WTC11 (cell line): ENCODE results near the gene CLIC5. TPM values are rescaled to one million over a fixed set of nuclear protein-coding genes. Genes with fewer than 3 reads are reported as not detected.

Experiments used
- ATAC-seq: fragments of 200-7000 bp; cut with Tn5 transposase; 2 replicates; pipeline ENCODE4 v1.10.0; 2021; ENCODE audit warnings: mild to moderate bottlenecking, moderate library complexity
- CTCF ChIA-PET: fragments of 300-600 bp; sonication (Branson Sonifier 250); formaldehyde crosslinking; loops from one replicate; lab custom pipeline; 2021; ENCODE audit warnings: antibody characterized with exemption; lab: Charles Lee
- POLR2A ChIA-PET: fragments of 350-600 bp; sonication (Branson Sonifier 250); formaldehyde crosslinking; loops from one replicate; lab custom pipeline; 2021; ENCODE audit warnings: antibody characterized with exemption; lab: Charles Lee
- DNase-seq: peaks from one replicate; pipeline ENCODE4 v3.0.0; 2021; ENCODE audit warnings: low spot score
- H3K27ac Mint-ChIP-seq: 2 replicates; pipeline ENCODE4 v1.8.0; 2021; ENCODE audit warnings: mixed read lengths
- H3K27me3 Mint-ChIP-seq: 2 replicates; pipeline ENCODE4 v1.8.0; 2021; ENCODE audit warnings: low read depth, mild to moderate bottlenecking, moderate library complexity, mixed read lengths
- H3K36me3 Mint-ChIP-seq: 2 replicates; pipeline ENCODE4 v1.8.0; 2021; ENCODE audit warnings: mixed read lengths
- H3K4me1 Mint-ChIP-seq: 2 replicates; pipeline ENCODE4 v1.8.0; 2022; ENCODE audit warnings: mixed read lengths
- H3K4me3 Mint-ChIP-seq: 2 replicates; pipeline ENCODE4 v1.8.0; 2021; ENCODE audit warnings: mild to moderate bottlenecking, moderate library complexity, mixed read lengths
- H3K9me3 Mint-ChIP-seq: 2 replicates; pipeline ENCODE4 v1.8.0; 2021; ENCODE audit warnings: mixed read lengths
- CBFB ChIP-seq: sonication (generic); formaldehyde crosslinking; IDR thresholded peaks from 2 replicates; pipeline ENCODE4 v1.8.1; 2022; ENCODE audit warnings: mild to moderate bottlenecking, low read depth, missing genetic modification reagents
- CREM ChIP-seq: sonication (generic); formaldehyde crosslinking; IDR thresholded peaks from 2 replicates; pipeline ENCODE4 v1.8.1; 2022; ENCODE audit warnings: mild to moderate bottlenecking, missing genetic modification reagents, moderate library complexity
- EMX1 ChIP-seq: fragments of 250-450 bp; sonication (Bioruptor Pico); IDR thresholded peaks from 2 replicates; pipeline ENCODE4 v1.8.0; 2021; ENCODE audit warnings: mild to moderate bottlenecking
- FOXK1 ChIP-seq: sonication (generic); formaldehyde crosslinking; IDR thresholded peaks from 2 replicates; pipeline ENCODE4 v1.8.0; 2022; ENCODE audit warnings: mild to moderate bottlenecking, moderate library complexity, missing genetic modification reagents
- GABPB1 ChIP-seq: sonication (generic); formaldehyde crosslinking; IDR thresholded peaks from 2 replicates; pipeline ENCODE4 v1.8.1; 2023; ENCODE audit warnings: mild to moderate bottlenecking, missing genetic modification reagents
- GRHL2 ChIP-seq: fragments of 250-450 bp; sonication (Bioruptor Pico); IDR thresholded peaks from 2 replicates; pipeline ENCODE4 v1.8.0; 2022; ENCODE audit warnings: mild to moderate bottlenecking, moderate library complexity; ENCODE audit not compliant: insufficient replicate concordance, severe bottlenecking
- IRF2 ChIP-seq: sonication (generic); formaldehyde crosslinking; IDR thresholded peaks from 2 replicates; pipeline ENCODE4 v1.8.0; 2022; ENCODE audit warnings: low read depth, missing genetic modification reagents, borderline replicate concordance
- JUN ChIP-seq: sonication (generic); formaldehyde crosslinking; IDR thresholded peaks from 2 replicates; pipeline ENCODE4 v1.8.0; 2023; ENCODE audit warnings: mild to moderate bottlenecking, missing genetic modification reagents
- MXD4 ChIP-seq: fragments of 250-450 bp; sonication (Bioruptor Pico); IDR thresholded peaks from 2 replicates; pipeline ENCODE4 v1.8.0; 2021; ENCODE audit warnings: mild to moderate bottlenecking, moderate library complexity, borderline replicate concordance
- NFE2L1 ChIP-seq: sonication (generic); formaldehyde crosslinking; IDR thresholded peaks from 2 replicates; pipeline ENCODE4 v1.8.1; 2023; ENCODE audit warnings: missing genetic modification reagents
- NFYB ChIP-seq: sonication (generic); formaldehyde crosslinking; conservative IDR thresholded peaks from 2 replicates; pipeline ENCODE4 v1.8.0; 2022; ENCODE audit warnings: low read depth, missing genetic modification reagents
- PRRX2 ChIP-seq: fragments of 250-450 bp; sonication (Bioruptor Pico); IDR thresholded peaks from 2 replicates; pipeline ENCODE4 v1.8.0; 2021; ENCODE audit warnings: mild to moderate bottlenecking
- RELA ChIP-seq: sonication (generic); formaldehyde crosslinking; IDR thresholded peaks from 2 replicates; pipeline ENCODE4 v1.8.1; 2022; ENCODE audit warnings: missing genetic modification reagents, mild to moderate bottlenecking, borderline replicate concordance
- RORB ChIP-seq: fragments of 250-450 bp; sonication (Bioruptor Pico); IDR thresholded peaks from 2 replicates; pipeline ENCODE4 v1.9.0; 2021; ENCODE audit warnings: mild to moderate bottlenecking
- TEAD4 ChIP-seq: sonication (generic); formaldehyde crosslinking; IDR thresholded peaks from 2 replicates; pipeline ENCODE4 v1.8.0; 2022; ENCODE audit warnings: mild to moderate bottlenecking, missing genetic modification reagents
- TP53 ChIP-seq: sonication (generic); formaldehyde crosslinking; IDR thresholded peaks from 2 replicates; pipeline ENCODE4 v1.8.1; 2023; ENCODE audit warnings: mild to moderate bottlenecking, missing genetic modification reagents
- ZBTB43 ChIP-seq: sonication (generic); formaldehyde crosslinking; IDR thresholded peaks from 2 replicates; pipeline ENCODE4 v1.8.1; 2023; ENCODE audit warnings: mild to moderate bottlenecking, missing genetic modification reagents
- ZNF138 ChIP-seq: sonication (generic); formaldehyde crosslinking; conservative IDR thresholded peaks from 2 replicates; pipeline ENCODE4 v1.8.1; 2022; ENCODE audit warnings: mild to moderate bottlenecking, moderate library complexity, missing genetic modification reagents
- ZNF219 ChIP-seq: sonication (generic); formaldehyde crosslinking; IDR thresholded peaks from 2 replicates; pipeline ENCODE4 v1.8.0; 2023; ENCODE audit warnings: missing genetic modification reagents, mild to moderate bottlenecking, borderline replicate concordance
- ZNF396 ChIP-seq: fragments of 250-450 bp; sonication (Bioruptor Pico); IDR thresholded peaks from 2 replicates; pipeline ENCODE4 v1.8.0; 2021; ENCODE audit warnings: mild to moderate bottlenecking, moderate library complexity, borderline replicate concordance
- ZNF423 ChIP-seq: fragments of 250-450 bp; sonication (Bioruptor Pico); IDR thresholded peaks from 2 replicates; pipeline ENCODE4 v2.1.2; 2022; ENCODE audit warnings: mild to moderate bottlenecking, moderate library complexity
- total RNA-seq: library from RNA; stranded (reverse); gene quantifications from 3 replicates; pipeline ENCODE4 v1.2.3, GENCODE V29; 2021
- TF ChIP-seq, protein P1 (sequence below): sonication (generic); formaldehyde crosslinking; IDR thresholded peaks from 2 replicates; pipeline ENCODE4 v1.8.0; 2022; ENCODE audit warnings: mild to moderate bottlenecking, missing genetic modification reagents
- TF ChIP-seq, protein P2 (sequence below): sonication (generic); formaldehyde crosslinking; IDR thresholded peaks from 2 replicates; pipeline ENCODE4 v1.8.0; 2023; ENCODE audit warnings: mild to moderate bottlenecking, missing genetic modification reagents
- TF ChIP-seq, protein P3 (sequence below): sonication (generic); formaldehyde crosslinking; IDR thresholded peaks from 2 replicates; pipeline ENCODE4 v1.8.1; 2023; ENCODE audit warnings: mild to moderate bottlenecking, missing genetic modification reagents, moderate library complexity
- TF ChIP-seq, protein P4 (sequence below): fragments of 250-450 bp; sonication (Bioruptor Pico); IDR thresholded peaks from 2 replicates; pipeline ENCODE4 v1.9.0; 2021; ENCODE audit warnings: moderate library complexity, mild to moderate bottlenecking, inconsistent platforms, borderline replicate concordance
- TF ChIP-seq, protein P5 (sequence below): sonication (generic); formaldehyde crosslinking; IDR thresholded peaks from 2 replicates; pipeline ENCODE4 v1.8.1; 2023; ENCODE audit warnings: mild to moderate bottlenecking, missing genetic modification reagents

The CLIC5 gene
- total RNA-seq, 1 experiment from 2014 or later: 0.22 TPM

DNA sequence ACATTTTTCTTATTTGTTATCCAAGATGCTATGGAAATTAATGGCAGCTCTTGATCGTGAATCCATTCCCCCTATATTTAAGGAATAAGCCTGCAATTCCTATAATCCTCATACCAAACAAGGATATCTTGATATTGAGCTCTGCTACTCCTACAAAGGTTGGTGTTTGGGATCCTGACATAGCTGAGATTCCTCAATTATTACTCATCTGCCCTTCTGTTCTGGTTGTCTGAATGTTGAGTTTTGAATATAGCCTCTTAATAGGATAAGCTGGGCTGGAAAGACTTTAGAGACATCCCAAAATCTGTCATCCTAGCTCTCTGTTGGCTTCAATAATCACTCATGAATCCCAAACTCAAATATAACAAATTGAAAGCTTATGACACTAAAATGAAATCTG, 49.9 kb downstream of the CLIC5 start:
- DNase-seq (no peak), ATAC-seq (no peak)
- Mint-ChIP-seq H3K4me3 (no peak overlapping the region), H3K27me3 (no peaks in the 10 kb centered on the region; the same call in none of the 2 replicates), H3K27ac (no peak overlapping the region), H3K9me3 (peaks cover 17% of the 10 kb centered on the region), H3K4me1 (peaks cover 8% of the 10 kb centered on the region), H3K36me3 (no peaks in the 10 kb centered on the region)
- POLR2A ChIA-PET: interaction anchor here (1.0 kb wide), 1 partner anchor 39 kb away, joined by 3 read pairs; no protein-coding TSS in a partner anchor
- CTCF ChIA-PET: no interaction called here
- TF ChIP-seq, protein P1, sequence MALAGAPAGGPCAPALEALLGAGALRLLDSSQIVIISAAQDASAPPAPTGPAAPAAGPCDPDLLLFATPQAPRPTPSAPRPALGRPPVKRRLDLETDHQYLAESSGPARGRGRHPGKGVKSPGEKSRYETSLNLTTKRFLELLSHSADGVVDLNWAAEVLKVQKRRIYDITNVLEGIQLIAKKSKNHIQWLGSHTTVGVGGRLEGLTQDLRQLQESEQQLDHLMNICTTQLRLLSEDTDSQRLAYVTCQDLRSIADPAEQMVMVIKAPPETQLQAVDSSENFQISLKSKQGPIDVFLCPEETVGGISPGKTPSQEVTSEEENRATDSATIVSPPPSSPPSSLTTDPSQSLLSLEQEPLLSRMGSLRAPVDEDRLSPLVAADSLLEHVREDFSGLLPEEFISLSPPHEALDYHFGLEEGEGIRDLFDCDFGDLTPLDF (CRISPR knock-in tag): no peak
- TF ChIP-seq ZNF138 (CRISPR knock-in tag): no peak
- TF ChIP-seq JUN (CRISPR knock-in tag): no peak
- no peak for TF ChIP-seq FOXK1 (CRISPR knock-in tag)
- TF ChIP-seq TEAD4 (CRISPR knock-in tag): no peak
- no peak for TF ChIP-seq RELA
- TF ChIP-seq IRF2 (CRISPR knock-in tag): no peak
- no peak for TF ChIP-seq GRHL2 (CRISPR knock-in tag)
- TF ChIP-seq, protein P2, sequence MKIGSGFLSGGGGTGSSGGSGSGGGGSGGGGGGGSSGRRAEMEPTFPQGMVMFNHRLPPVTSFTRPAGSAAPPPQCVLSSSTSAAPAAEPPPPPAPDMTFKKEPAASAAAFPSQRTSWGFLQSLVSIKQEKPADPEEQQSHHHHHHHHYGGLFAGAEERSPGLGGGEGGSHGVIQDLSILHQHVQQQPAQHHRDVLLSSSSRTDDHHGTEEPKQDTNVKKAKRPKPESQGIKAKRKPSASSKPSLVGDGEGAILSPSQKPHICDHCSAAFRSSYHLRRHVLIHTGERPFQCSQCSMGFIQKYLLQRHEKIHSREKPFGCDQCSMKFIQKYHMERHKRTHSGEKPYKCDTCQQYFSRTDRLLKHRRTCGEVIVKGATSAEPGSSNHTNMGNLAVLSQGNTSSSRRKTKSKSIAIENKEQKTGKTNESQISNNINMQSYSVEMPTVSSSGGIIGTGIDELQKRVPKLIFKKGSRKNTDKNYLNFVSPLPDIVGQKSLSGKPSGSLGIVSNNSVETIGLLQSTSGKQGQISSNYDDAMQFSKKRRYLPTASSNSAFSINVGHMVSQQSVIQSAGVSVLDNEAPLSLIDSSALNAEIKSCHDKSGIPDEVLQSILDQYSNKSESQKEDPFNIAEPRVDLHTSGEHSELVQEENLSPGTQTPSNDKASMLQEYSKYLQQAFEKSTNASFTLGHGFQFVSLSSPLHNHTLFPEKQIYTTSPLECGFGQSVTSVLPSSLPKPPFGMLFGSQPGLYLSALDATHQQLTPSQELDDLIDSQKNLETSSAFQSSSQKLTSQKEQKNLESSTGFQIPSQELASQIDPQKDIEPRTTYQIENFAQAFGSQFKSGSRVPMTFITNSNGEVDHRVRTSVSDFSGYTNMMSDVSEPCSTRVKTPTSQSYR (CRISPR knock-in tag): no peak
- TF ChIP-seq TP53 (CRISPR knock-in tag): no peak
- no peak for TF ChIP-seq NFYB (CRISPR knock-in tag)
- no peak for TF ChIP-seq CREM (CRISPR knock-in tag)
- no peak for TF ChIP-seq GABPB1 (CRISPR knock-in tag)
- TF ChIP-seq EMX1 (CRISPR knock-in tag): no peak
- TF ChIP-seq, protein P3, sequence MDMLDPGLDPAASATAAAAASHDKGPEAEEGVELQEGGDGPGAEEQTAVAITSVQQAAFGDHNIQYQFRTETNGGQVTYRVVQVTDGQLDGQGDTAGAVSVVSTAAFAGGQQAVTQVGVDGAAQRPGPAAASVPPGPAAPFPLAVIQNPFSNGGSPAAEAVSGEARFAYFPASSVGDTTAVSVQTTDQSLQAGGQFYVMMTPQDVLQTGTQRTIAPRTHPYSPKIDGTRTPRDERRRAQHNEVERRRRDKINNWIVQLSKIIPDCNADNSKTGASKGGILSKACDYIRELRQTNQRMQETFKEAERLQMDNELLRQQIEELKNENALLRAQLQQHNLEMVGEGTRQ (CRISPR knock-in tag): no peak
- no peak for TF ChIP-seq PRRX2 (CRISPR knock-in tag)
- no peak for TF ChIP-seq ZNF423 (CRISPR knock-in tag)
- no peak for TF ChIP-seq ZNF219 (CRISPR knock-in tag)
- TF ChIP-seq ZBTB43 (CRISPR knock-in tag): no peak
- no peak for TF ChIP-seq ZNF396 (CRISPR knock-in tag)

DNA sequence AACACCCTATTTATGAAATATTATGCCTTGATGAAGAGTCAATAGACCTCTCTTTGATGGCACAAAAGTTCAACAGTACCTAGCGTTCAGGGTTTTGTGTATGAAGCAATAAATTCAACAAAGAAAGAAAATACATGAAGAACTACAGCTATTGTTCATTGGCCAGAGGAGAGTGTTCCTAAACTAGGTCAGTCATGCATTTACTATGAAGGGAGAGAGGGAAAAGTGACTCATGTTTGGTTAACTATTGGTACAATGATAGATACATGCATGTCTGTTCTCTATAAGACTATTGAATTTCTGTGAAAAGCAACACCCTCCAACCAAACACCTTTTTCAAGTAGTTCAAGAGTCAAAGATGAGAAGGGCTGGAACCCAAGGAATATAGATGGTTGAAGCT, 50.7 kb downstream of the CLIC5 start:
- H3K4me3 Mint-ChIP-seq: no peak overlapping the region
- ChIA-PET CTCF (no interaction called here), POLR2A (no interaction called here)
- peaks cover 17% of the 10 kb centered on the region for H3K9me3 Mint-ChIP-seq
- ATAC-seq (no peak), DNase-seq (no peak)
- no peaks in the 10 kb centered on the region; the same call in none of the 2 replicates for H3K27me3 Mint-ChIP-seq
- peaks cover 8% of the 10 kb centered on the region for H3K4me1 Mint-ChIP-seq
- H3K27ac Mint-ChIP-seq: no peak overlapping the region
- no peaks in the 10 kb centered on the region for H3K36me3 Mint-ChIP-seq
- TF ChIP-seq RORB (CRISPR knock-in tag) (no peak), CBFB (CRISPR knock-in tag) (no peak), NFE2L1 (CRISPR knock-in tag) (no peak), MXD4 (no peak), JUN (CRISPR knock-in tag) (no peak)
- TF ChIP-seq, protein P4, sequence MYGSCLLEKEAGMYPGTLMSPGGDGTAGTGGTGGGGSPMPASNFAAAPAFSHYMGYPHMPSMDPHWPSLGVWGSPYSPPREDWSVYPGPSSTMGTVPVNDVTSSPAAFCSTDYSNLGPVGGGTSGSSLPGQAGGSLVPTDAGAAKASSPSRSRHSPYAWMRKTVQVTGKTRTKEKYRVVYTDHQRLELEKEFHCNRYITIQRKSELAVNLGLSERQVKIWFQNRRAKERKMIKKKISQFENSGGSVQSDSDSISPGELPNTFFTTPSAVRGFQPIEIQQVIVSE (CRISPR knock-in tag): no peak
- TF ChIP-seq, protein P5, sequence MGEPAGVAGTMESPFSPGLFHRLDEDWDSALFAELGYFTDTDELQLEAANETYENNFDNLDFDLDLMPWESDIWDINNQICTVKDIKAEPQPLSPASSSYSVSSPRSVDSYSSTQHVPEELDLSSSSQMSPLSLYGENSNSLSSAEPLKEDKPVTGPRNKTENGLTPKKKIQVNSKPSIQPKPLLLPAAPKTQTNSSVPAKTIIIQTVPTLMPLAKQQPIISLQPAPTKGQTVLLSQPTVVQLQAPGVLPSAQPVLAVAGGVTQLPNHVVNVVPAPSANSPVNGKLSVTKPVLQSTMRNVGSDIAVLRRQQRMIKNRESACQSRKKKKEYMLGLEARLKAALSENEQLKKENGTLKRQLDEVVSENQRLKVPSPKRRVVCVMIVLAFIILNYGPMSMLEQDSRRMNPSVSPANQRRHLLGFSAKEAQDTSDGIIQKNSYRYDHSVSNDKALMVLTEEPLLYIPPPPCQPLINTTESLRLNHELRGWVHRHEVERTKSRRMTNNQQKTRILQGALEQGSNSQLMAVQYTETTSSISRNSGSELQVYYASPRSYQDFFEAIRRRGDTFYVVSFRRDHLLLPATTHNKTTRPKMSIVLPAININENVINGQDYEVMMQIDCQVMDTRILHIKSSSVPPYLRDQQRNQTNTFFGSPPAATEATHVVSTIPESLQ (CRISPR knock-in tag): no peak
- TF ChIP-seq, protein P3 (CRISPR knock-in tag): no peak
